Kidney (tissue), 14 donors: ENCODE results near the gene ANKS1A. TPM values are rescaled to one million over a fixed set of nuclear protein-coding genes. Genes with fewer than 3 reads are reported as not detected.

Source experiments
- DNase-seq, 5 donors: peaks; one replicate each; pipeline ENCODE4 v3.0.0-alpha.2; 2013 to 2020
- FAIRE-seq: peaks from 2 replicates; lab custom pipeline; 2012; peaks lifted over from hg19 to GRCh38; lab: Jason Lieb, UNC
- H3K27ac ChIP-seq, 2 donors: one replicate each; pipeline ENCODE4 v1.7.0; 2013; ENCODE audit warnings: low read depth in 2 of 2, low read length in 2 of 2, inconsistent platforms in 1 of 2
- H3K27me3 ChIP-seq: one replicate; pipeline ENCODE4 v1.7.1; 2013; ENCODE audit warnings: low read length, inconsistent platforms; ENCODE audit not compliant: control insufficient read depth, insufficient read depth
- H3K36me3 ChIP-seq, 3 donors: one replicate each; pipeline versions ENCODE4 v1.7.0 to v1.7.1; 2013; ENCODE audit warnings: low read length in 3 of 3, control low read depth in 1 of 3, inconsistent platforms in 1 of 3; ENCODE audit not compliant: insufficient read depth in 3 of 3, control insufficient read depth in 2 of 3
- H3K4me1 ChIP-seq, 3 donors: one replicate each; pipeline versions ENCODE4 v1.7.0 to v1.7.1; 2013; ENCODE audit warnings: low read length in 3 of 3, inconsistent platforms in 1 of 3, low read depth in 1 of 3; ENCODE audit not compliant: control insufficient read depth in 2 of 3, insufficient read depth in 2 of 3
- H3K4me3 ChIP-seq, 3 donors: one replicate each; pipeline versions ENCODE4 v1.7.0 to v1.8.1; 2013; ENCODE audit warnings: low read length in 3 of 3, control low read depth in 1 of 3, inconsistent platforms in 1 of 3
- H3K9ac ChIP-seq, 3 donors: one replicate each; pipeline versions ENCODE4 v1.7.0 to v1.7.1; 2013; ENCODE audit warnings: low read length in 3 of 3, control low read depth in 1 of 3, inconsistent platforms in 1 of 3
- H3K9me3 ChIP-seq, 3 donors: one replicate each; pipeline versions ENCODE4 v1.7.0 to v1.7.1; 2013; ENCODE audit warnings: low read length in 3 of 3, control low read depth in 1 of 3, inconsistent platforms in 1 of 3; ENCODE audit not compliant: control insufficient read depth in 2 of 3, insufficient read depth in 1 of 3
- intact Hi-C: fragments of 100-400 bp; cut with DNase I; formaldehyde crosslinking; loops from one replicate; pipeline ENCODE4 v1.11.1; 2022
- polyA plus RNA-seq: library from polyadenylated mRNA; stranded (reverse); fragments of 350-450 nt; fragmentation: Illumina TruSeq; extraction: RNeasy Lipid Tissue Mini Kit (QIAGEN cat#74804); gene quantifications from one replicate; pipeline ENCODE4 v1.2.3, GENCODE V29; 2014; ENCODE audit warnings: low read depth, low replicate concordance; ENCODE audit not compliant: insufficient read depth
- total RNA-seq: library from RNA; stranded (reverse); fragmentation: NEBNext Ultra II Directional; extraction: Animal tissue kit (Norgen Biotek cat#: 25700); gene quantifications from one replicate; pipeline ENCODE4 v1.2.1, GENCODE V29; 2021
- TF ChIP-seq, protein P1 (sequence below): IDR thresholded peaks from 3 replicates; pipeline ENCODE4 v1.5.1; 2012; ENCODE audit warnings: mild to moderate bottlenecking, moderate library complexity, borderline replicate concordance; ENCODE audit not compliant: insufficient read depth; ENCODE audit errors: extremely low read depth
- donor health status: control.
- donor health status: control.
- donor health status: control.
- donor health status: control.
- donor health status: control.
- donor health status: DM: yes; HTN: yes; CAD: no.
- donor health status: Normal renal cell carcinoma (clear cell type).

The ANKS1A gene
- total and polyA plus RNA-seq, 2 donors from 2014 or later = 9.4 to 25.9 TPM

DNA sequence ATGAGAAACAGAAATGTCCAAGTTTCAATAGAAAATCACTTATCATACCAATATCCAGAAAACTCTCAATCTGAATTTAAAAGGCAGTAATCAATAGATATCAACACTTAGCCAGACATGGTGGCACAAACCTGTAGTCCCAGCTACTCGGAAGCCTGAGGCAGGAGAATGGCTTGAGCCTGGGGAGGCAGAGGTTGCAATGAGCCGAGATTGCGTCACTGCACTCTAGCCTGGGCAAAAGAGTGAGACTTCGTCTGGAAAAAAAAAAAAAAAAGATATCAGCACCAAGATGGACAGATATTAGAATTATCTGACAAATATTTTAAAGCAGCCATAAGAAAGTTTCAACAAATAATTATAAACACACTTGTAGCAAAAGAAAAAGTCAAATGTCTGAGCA, 205.1 kb downstream of the ANKS1A start:
- H3K9ac ChIP-seq = no peak overlapping the region
- no peaks in the 10 kb centered on the region for H3K27me3 ChIP-seq
- peaks cover 0 to 20% (median 18%) of the 10 kb centered on the region in 3 donors for H3K4me1 ChIP-seq
- no peak overlapping the region for H3K4me3 ChIP-seq
- no peak for DNase-seq
- H3K36me3 ChIP-seq = peaks cover 0 to 5% (median 0%) of the 10 kb centered on the region in 3 donors
- FAIRE-seq = no peak
- TF ChIP-seq, protein P1, sequence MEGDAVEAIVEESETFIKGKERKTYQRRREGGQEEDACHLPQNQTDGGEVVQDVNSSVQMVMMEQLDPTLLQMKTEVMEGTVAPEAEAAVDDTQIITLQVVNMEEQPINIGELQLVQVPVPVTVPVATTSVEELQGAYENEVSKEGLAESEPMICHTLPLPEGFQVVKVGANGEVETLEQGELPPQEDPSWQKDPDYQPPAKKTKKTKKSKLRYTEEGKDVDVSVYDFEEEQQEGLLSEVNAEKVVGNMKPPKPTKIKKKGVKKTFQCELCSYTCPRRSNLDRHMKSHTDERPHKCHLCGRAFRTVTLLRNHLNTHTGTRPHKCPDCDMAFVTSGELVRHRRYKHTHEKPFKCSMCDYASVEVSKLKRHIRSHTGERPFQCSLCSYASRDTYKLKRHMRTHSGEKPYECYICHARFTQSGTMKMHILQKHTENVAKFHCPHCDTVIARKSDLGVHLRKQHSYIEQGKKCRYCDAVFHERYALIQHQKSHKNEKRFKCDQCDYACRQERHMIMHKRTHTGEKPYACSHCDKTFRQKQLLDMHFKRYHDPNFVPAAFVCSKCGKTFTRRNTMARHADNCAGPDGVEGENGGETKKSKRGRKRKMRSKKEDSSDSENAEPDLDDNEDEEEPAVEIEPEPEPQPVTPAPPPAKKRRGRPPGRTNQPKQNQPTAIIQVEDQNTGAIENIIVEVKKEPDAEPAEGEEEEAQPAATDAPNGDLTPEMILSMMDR = no peak
- H3K9me3 ChIP-seq = no peaks in the 10 kb centered on the region
- no peak overlapping the region for H3K27ac ChIP-seq
- intact Hi-C loops = no loop called here

DNA sequence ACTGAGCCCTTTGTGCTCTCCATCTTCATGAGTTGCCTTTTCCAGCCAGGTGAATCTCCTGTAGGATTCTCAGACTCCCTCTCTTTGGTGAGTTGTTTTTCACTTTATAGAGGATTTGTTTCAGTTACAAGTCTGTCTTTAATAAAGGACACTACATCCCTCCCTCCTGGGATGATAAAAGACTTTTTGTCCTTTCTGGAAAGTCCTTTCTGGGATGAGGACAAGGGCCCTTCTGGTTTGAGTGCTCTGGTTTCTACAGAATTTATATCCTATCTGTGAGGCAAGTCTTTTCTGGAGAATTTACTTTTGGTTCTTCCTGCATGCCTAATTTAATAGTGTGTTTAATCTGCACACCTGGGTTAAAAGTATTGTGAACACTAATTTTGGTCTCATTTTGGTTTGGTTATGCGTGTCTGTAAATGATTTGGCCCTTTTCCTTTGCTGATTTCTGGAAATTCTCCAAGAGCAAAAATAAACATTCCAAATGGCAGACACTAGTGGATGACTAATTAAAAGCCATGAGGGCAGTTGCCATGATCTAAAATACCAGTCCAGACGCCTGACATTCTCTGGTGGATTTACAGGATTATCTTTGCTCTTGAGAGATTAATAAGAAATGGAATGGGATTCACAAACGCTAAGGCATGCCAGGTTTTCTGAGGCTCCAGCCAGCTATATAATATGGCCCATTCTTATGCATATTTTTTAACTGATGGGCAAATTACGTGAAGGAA, 207.2 kb downstream of the ANKS1A start:
- TF ChIP-seq, protein P1 = no peak
- Histone ChIP-seq H3K27me3 (no peaks in the 10 kb centered on the region), H3K4me3 (no peak overlapping the region), H3K4me1 (peaks cover 0 to 18% (median 17%) of the 10 kb centered on the region in 3 donors), H3K9ac (no peak overlapping the region), H3K9me3 (no peaks in the 10 kb centered on the region), H3K27ac (no peak overlapping the region), H3K36me3 (no peaks in the 10 kb centered on the region)
- DNase-seq (peak in 1 of 5 donors; percentile 14), FAIRE-seq (no peak)
- intact Hi-C loops = no loop called here

DNA sequence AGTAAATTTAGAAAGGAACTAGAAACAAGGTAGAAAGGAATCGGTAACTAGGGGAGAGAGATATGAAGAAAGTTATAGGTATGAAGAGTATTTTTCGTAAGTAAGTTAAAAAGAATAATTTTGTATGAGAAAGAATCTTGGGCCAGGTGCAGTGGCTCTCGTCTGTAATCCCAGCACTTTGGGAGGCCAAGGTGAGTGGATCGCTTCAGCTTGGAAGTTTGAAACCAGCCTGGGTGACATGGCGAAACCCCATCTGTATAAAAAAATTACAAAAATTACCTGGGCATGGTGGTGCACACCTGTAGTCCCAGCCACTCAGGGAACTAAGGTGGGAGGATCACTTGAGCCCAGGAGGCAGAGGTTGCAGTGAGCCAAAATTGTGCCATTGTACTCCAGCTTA, 210.1 kb downstream of the ANKS1A start:
- intact Hi-C loops = no loop called here
- Histone ChIP-seq H3K27ac (no peak overlapping the region), H3K9ac (no peak overlapping the region), H3K27me3 (no peaks in the 10 kb centered on the region), H3K4me3 (no peak overlapping the region), H3K4me1 (peaks cover 0 to 5% (median 0%) of the 10 kb centered on the region in 3 donors), H3K36me3 (no peaks in the 10 kb centered on the region), H3K9me3 (no peaks in the 10 kb centered on the region)
- FAIRE-seq = no peak
- no peak for DNase-seq
- TF ChIP-seq, protein P1 = no peak
